Karpas-422 (cell line): Measurements from ENCODE around the gene CCDC169. TPM values are rescaled to one million over a fixed set of nuclear protein-coding genes. Genes with fewer than 3 reads are reported as not detected.
"Not testable (repeated sequence)": the region's sequence is repeated elsewhere in the genome, so short reads cannot be mapped to it uniquely, and the experiment has no call there.

ENCODE experiments used
- DNase-seq: peaks from one replicate; pipeline ENCODE4 v3.0.0-alpha.2; 2015
- H2AFZ ChIP-seq: fragments of 200-600 bp; sonication (generic); 2 replicates; pipeline ENCODE4 v1.6.1; 2014; ENCODE audit warnings: antibody characterized with exemption, low read length, mixed read lengths
- H3K27ac ChIP-seq: fragments of 200-600 bp; sonication (generic); 2 replicates; pipeline ENCODE4 v1.5.1; 2014; ENCODE audit warnings: mild to moderate bottlenecking, low read length, moderate library complexity
- H3K27me3 ChIP-seq: fragments of 200-600 bp; sonication (generic); 2 replicates; pipeline ENCODE4 v1.6.1; 2014; ENCODE audit warnings: low read length, mixed read lengths
- H3K36me3 ChIP-seq: fragments of 200-600 bp; sonication (generic); 2 replicates; pipeline ENCODE4 v1.6.1; 2014; ENCODE audit warnings: low read length, mixed read lengths; ENCODE audit not compliant: insufficient read depth
- H3K4me1 ChIP-seq: fragments of 200-600 bp; sonication (generic); 2 replicates; pipeline ENCODE4 v1.6.1; 2014; ENCODE audit warnings: mild to moderate bottlenecking, low read length, mixed read lengths
- H3K4me2 ChIP-seq: fragments of 200-600 bp; sonication (generic); 2 replicates; pipeline ENCODE4 v1.6.1; 2014; ENCODE audit warnings: low read length, low read depth, mild to moderate bottlenecking; ENCODE audit not compliant: poor library complexity, severe bottlenecking
- H3K4me3 ChIP-seq: fragments of 200-600 bp; sonication (generic); 2 replicates; pipeline ENCODE4 v1.5.1; 2014; ENCODE audit warnings: mild to moderate bottlenecking, antibody characterized with exemption, low read length, mixed read lengths
- H3K79me2 ChIP-seq: fragments of 200-600 bp; sonication (generic); 2 replicates; pipeline ENCODE4 v1.6.1; 2014; ENCODE audit warnings: mild to moderate bottlenecking, low read length, mixed read lengths
- H3K9ac ChIP-seq: fragments of 200-600 bp; sonication (generic); 2 replicates; pipeline ENCODE4 v1.6.0; 2014; ENCODE audit warnings: low read length
- H3K9me2 ChIP-seq: fragments of 200-600 bp; sonication (generic), shearing (Covaris generic); replicated peaks from 2 replicates; pipeline ENCODE4 v1.6.0; 2014; ENCODE audit warnings: mild to moderate bottlenecking, low read length, moderate library complexity; ENCODE audit not compliant: insufficient read depth
- H3K9me3 ChIP-seq: fragments of 300-700, 200-600 bp; sonication (generic); 2 replicates; pipeline ENCODE4 v1.6.1; 2014; ENCODE audit warnings: low read length, mixed read lengths
- H4K20me1 ChIP-seq: fragments of 200-600 bp; sonication (generic); 2 replicates; pipeline ENCODE4 v1.6.1; 2014; ENCODE audit warnings: mild to moderate bottlenecking, antibody characterized with exemption, low read length, low read depth; ENCODE audit not compliant: insufficient read depth
- total RNA-seq: library from RNA; depleted of rRNA; stranded (reverse); fragments of >200 nt; shearing (Covaris generic); gene quantifications from 2 replicates; pipeline ENCODE4 v1.2.3, GENCODE V29; 2014; ENCODE audit warnings: low replicate concordance

The CCDC169 gene
- total RNA-seq, 1 experiment from 2014 or later = not detected

- Histone ChIP-seq H3K9me3 (no peaks in the 10 kb centered on the region), H3K4me3 (no peak overlapping the region), H2AFZ (no peak overlapping the region), H3K9me2 (no peaks in the 10 kb centered on the region), H3K4me1 (no peaks in the 10 kb centered on the region), H4K20me1 (no peaks in the 10 kb centered on the region), H3K36me3 (no peaks in the 10 kb centered on the region), H3K79me2 (no peaks in the 10 kb centered on the region), H3K27ac (no peak overlapping the region), H3K9ac (no peak overlapping the region), H3K4me2 (no peak overlapping the region), H3K27me3 (no peaks in the 10 kb centered on the region)
- DNase-seq = no peak
Measured at GRCh38 chr13:36341718-36342117, 44.1 kb upstream of the CCDC169 start.

DNA sequence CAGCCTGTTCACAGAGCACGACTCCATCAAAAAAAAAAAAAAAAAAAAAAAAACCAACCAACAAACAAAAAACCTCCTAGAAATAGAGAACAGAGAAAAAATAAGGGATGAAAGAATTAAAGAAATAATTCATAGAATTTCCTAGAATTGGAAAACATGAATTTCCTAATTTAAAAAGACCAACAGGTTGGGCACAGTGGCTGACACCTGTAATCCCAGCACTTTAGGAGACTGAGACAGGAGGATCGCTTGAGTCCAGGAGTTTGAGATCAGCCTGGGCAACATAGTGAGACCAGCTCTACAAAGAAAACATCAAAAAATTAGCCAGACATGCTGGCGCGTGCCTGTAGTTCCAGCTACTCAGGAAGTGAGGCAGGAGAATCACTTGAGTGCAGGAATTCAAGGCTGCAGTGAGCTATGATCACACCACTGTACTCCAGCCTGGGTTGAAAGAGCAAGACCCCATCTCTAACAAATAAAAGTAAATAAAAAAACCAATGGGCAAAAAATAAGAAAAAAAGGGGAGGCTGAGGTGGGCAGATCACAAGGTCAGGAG lies 42.1 kb upstream of the CCDC169 start:
- H3K79me2 ChIP-seq = no peaks in the 10 kb centered on the region
- H3K9ac ChIP-seq = no peak overlapping the region
- H3K27ac ChIP-seq = no peak overlapping the region
- H3K4me1 ChIP-seq = no peaks in the 10 kb centered on the region
- no peaks in the 10 kb centered on the region for H3K27me3 ChIP-seq
- H3K36me3 ChIP-seq = no peaks in the 10 kb centered on the region
- no peak for DNase-seq
- H4K20me1 ChIP-seq = no peaks in the 10 kb centered on the region
- no peaks in the 10 kb centered on the region for H3K9me2 ChIP-seq
- no peaks in the 10 kb centered on the region for H3K9me3 ChIP-seq
- no peak overlapping the region for H3K4me2 ChIP-seq
- no peak overlapping the region for H2AFZ ChIP-seq
- no peak overlapping the region for H3K4me3 ChIP-seq

DNA sequence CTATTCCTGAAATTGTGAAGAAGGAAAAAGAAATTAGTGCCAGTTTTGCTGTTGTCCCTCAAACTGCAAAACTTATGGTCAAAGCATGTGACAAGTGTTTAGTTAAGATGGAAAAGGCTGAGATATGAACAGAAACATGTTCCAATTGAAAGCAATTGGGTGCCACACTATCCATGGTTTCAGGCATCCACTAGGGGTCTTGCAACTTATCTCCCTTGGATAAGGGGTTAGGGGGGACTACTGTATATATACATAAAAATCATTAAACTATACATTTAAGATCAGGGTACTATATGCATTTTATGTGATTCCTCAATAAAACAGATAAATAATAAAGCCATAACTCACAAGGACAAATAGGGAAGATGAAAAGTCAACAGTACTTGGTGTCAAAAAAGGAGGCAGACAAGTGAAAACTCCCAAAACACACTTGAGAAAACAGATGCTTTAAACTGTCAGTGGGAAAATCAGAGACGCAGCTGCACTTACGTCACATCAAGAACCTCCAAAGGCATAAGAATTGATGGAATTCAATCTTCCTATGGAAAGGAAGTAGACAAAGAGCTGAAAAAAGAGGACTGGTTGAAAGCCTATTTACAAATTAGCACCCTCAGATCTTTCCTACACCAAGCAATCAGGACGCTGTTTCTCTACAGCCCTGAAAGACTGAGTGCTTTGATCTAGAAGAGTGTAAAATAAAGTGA lies 40.5 kb upstream of the CCDC169 start:
- no peaks in the 10 kb centered on the region for H3K79me2 ChIP-seq
- no peak for DNase-seq
- no peak overlapping the region for H3K4me3 ChIP-seq
- H3K9me2 ChIP-seq = no peaks in the 10 kb centered on the region
- H3K4me2 ChIP-seq = no peak overlapping the region
- H4K20me1 ChIP-seq = no peaks in the 10 kb centered on the region
- H3K9me3 ChIP-seq = no peaks in the 10 kb centered on the region
- H3K4me1 ChIP-seq = no peaks in the 10 kb centered on the region
- no peak overlapping the region for H3K9ac ChIP-seq
- H2AFZ ChIP-seq = no peak overlapping the region
- no peaks in the 10 kb centered on the region for H3K27me3 ChIP-seq
- no peak overlapping the region for H3K27ac ChIP-seq
- H3K36me3 ChIP-seq = no peaks in the 10 kb centered on the region

DNA sequence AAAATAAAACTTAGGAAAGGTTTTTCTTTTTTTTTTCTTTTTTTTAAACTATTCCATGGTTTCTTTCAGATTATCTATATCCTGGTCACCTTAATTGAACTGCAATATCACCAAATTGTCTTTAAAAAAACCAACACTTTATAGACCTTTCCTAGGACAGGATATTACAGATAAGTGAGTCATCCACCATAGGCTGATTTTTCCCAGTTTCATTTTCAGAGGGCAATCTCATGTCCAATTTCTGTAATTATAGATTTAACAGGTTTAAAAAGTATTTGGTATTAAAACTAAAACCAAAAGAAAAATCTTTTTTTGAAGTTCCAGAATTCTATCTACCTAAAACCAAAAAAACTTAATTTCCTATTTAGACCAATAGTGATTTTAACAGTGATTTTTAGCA lies 35.4 kb upstream of the CCDC169 start:
- H3K79me2 ChIP-seq = no peaks in the 10 kb centered on the region
- no peak overlapping the region for H2AFZ ChIP-seq
- H3K9me3 ChIP-seq = no peaks in the 10 kb centered on the region
- H3K36me3 ChIP-seq = no peaks in the 10 kb centered on the region
- DNase-seq = no peak
- no peak overlapping the region for H3K27ac ChIP-seq
- no peak overlapping the region for H3K4me3 ChIP-seq
- no peaks in the 10 kb centered on the region for H4K20me1 ChIP-seq
- no peak overlapping the region for H3K4me2 ChIP-seq
- no peak overlapping the region for H3K9ac ChIP-seq
- no peaks in the 10 kb centered on the region for H3K4me1 ChIP-seq
- H3K27me3 ChIP-seq = no peaks in the 10 kb centered on the region
- no peaks in the 10 kb centered on the region for H3K9me2 ChIP-seq

GRCh38 chr13:36332255-36332654 lies 34.6 kb upstream of the CCDC169 start:
- H3K79me2 ChIP-seq = not testable (repeated sequence)

DNA sequence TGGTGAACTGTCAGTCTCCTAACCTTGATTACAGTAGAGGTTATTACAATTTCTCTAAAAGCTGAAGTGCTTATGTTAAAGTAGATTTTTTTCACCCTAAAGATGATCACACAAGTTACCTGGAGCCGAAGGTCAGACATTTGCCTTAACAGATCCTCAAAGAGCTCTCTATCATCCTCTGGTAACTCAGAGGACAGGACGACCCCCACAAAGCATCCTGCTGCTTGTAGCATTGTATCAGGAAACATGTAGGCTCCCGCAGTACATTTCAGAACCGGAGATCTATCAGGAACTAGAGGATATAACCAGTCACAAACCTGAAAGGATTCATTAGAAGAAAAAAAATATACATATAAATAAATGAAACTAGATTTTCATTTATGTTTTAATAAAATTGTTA lies 33.7 kb upstream of the CCDC169 start:
- no peak for DNase-seq
- Histone ChIP-seq H3K27me3 (no peaks in the 10 kb centered on the region), H3K79me2 (no peaks in the 10 kb centered on the region)

More at GRCh38 chr13:36332255-36332654, 34.6 kb upstream of the CCDC169 start:
- not testable (repeated sequence) for H3K9me2 ChIP-seq, H4K20me1 ChIP-seq, H3K9me3 ChIP-seq, H3K27me3 ChIP-seq, H2AFZ ChIP-seq, H3K27ac ChIP-seq, H3K4me2 ChIP-seq, H3K4me3 ChIP-seq, H3K9ac ChIP-seq, H3K36me3 ChIP-seq, DNase-seq, H3K4me1 ChIP-seq

DNA sequence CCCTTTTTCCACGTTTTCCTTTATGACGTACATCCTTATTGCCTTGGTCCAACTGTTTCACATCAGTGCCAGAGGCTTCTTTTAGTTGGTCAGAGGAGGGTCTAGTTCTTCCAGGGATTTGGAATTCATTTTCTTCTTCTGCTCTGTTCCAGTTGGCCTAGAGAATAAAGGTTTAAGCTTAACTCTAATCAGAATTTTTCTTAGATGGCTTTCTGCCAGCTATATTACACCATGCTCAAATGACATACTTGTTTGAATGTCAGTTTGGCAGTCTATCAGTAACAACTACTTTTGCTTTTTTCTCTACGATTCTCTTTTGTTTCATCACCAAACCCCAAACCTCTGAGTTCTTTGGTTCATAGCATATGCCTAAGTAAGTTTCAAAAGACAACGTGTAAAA lies 31.7 kb upstream of the CCDC169 start:
- Histone ChIP-seq H4K20me1 (no peaks in the 10 kb centered on the region), H3K9ac (no peak overlapping the region), H3K36me3 (no peaks in the 10 kb centered on the region), H3K4me1 (no peaks in the 10 kb centered on the region), H3K4me2 (no peak overlapping the region), H2AFZ (no peak overlapping the region), H3K79me2 (no peaks in the 10 kb centered on the region), H3K27me3 (no peaks in the 10 kb centered on the region), H3K4me3 (no peak overlapping the region), H3K9me3 (no peaks in the 10 kb centered on the region), H3K9me2 (no peaks in the 10 kb centered on the region), H3K27ac (no peak overlapping the region)
- peak; percentile 35 for DNase-seq

More for the DNA sequence above, 33.7 kb upstream of the CCDC169 start:
- Histone ChIP-seq H3K4me2 (no peak overlapping the region), H3K4me3 (no peak overlapping the region), H3K27ac (no peak overlapping the region), H4K20me1 (no peaks in the 10 kb centered on the region), H2AFZ (no peak overlapping the region), H3K9ac (no peak overlapping the region), H3K9me3 (no peaks in the 10 kb centered on the region), H3K9me2 (no peaks in the 10 kb centered on the region), H3K36me3 (no peaks in the 10 kb centered on the region), H3K4me1 (no peaks in the 10 kb centered on the region)

DNA sequence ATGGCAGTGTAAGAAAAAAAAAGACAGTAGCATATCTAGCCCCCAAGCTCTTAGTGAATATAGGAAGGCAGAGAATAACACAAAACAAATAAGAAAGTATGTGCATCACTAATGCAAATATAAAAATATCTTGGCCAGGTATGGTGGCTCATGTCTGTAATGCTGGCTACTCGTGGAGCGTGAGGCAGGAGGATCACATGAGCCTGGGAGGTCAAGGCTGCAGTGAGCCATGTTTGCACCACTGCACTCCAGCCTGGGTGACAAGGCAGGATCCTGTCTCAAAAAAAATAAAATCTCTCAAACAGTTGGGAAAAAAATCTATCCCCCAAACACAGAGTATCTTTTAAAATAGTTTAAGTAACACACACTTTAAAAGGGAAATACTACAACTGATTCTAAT lies 31.2 kb upstream of the CCDC169 start:
- H3K27me3 ChIP-seq = no peaks in the 10 kb centered on the region

More for the DNA sequence above, 31.2 kb upstream of the CCDC169 start:
- Histone ChIP-seq H3K9me3 (no peaks in the 10 kb centered on the region), H3K4me3 (no peak overlapping the region), H4K20me1 (no peaks in the 10 kb centered on the region), H3K4me1 (no peaks in the 10 kb centered on the region), H3K79me2 (no peaks in the 10 kb centered on the region), H2AFZ (no peak overlapping the region), H3K36me3 (no peaks in the 10 kb centered on the region), H3K27ac (no peak overlapping the region), H3K4me2 (no peak overlapping the region), H3K9me2 (no peaks in the 10 kb centered on the region), H3K9ac (no peak overlapping the region)
- no peak for DNase-seq
